MCF 10A (cell line): ENCODE results near the gene NPDC1. TPM values are rescaled to one million over a fixed set of nuclear protein-coding genes. Genes with fewer than 3 reads are reported as not detected.

Experiments used
- BruUV-seq: library from RNA; stranded (reverse); fragments of 400-500 nt; replicated peaks from 2 replicates; lab custom pipeline; 2021; lab: Mats Ljungman, UMichigan
- CTCF ChIA-PET: fragments of 300-600 bp; sonication (Branson Sonifier 250); formaldehyde crosslinking; extraction: SDS; loops from one replicate; lab custom pipeline; 2021; ENCODE audit warnings: antibody characterized with exemption, inconsistent platforms; lab: Yijun Ruan, JAX
- POLR2A ChIA-PET: fragments of 300-600, 350-650 bp; sonication (Branson Sonifier 250); formaldehyde crosslinking; extraction: SDS; loops from one replicate; lab custom pipeline; 2020; ENCODE audit warnings: antibody characterized with exemption, inconsistent platforms; lab: Yijun Ruan, JAX
- DNase-seq: peaks from one replicate; pipeline ENCODE4 v3.0.0-alpha.2; 2018; ENCODE audit not compliant: unreplicated experiment
- H3K27ac Mint-ChIP-seq: one replicate; pipeline ENCODE4 v1.8.0; 2022; ENCODE audit warnings: mild to moderate bottlenecking, low read depth, mixed read lengths; ENCODE audit not compliant: unreplicated experiment
- H3K27me3 Mint-ChIP-seq: one replicate; pipeline ENCODE4 v1.8.0; 2022; ENCODE audit warnings: mixed read lengths; ENCODE audit not compliant: insufficient read depth, unreplicated experiment
- H3K36me3 Mint-ChIP-seq: one replicate; pipeline ENCODE4 v1.8.0; 2022; ENCODE audit warnings: mild to moderate bottlenecking, moderate library complexity, mixed read lengths; ENCODE audit not compliant: insufficient read depth, unreplicated experiment
- H3K4me1 Mint-ChIP-seq: one replicate; pipeline ENCODE4 v1.8.0; 2022; ENCODE audit warnings: mixed read lengths; ENCODE audit not compliant: insufficient read depth, unreplicated experiment
- H3K4me3 Mint-ChIP-seq: one replicate; pipeline ENCODE4 v1.8.0; 2022; ENCODE audit warnings: mild to moderate bottlenecking, moderate library complexity, mixed read lengths; ENCODE audit not compliant: unreplicated experiment
- H3K9me3 Mint-ChIP-seq: one replicate; pipeline ENCODE4 v1.8.0; 2022; ENCODE audit warnings: mixed read lengths; ENCODE audit not compliant: unreplicated experiment
- intact Hi-C: fragments of 100-400 bp; cut with micrococcal nuclease; formaldehyde crosslinking; loops from 2 replicates; pipeline ENCODE4 v1.14.1; 2022
- total RNA-seq: library from RNA; stranded (reverse); gene quantifications from 2 replicates; pipeline ENCODE4 v1.2.3, GENCODE V29; 2022
- TF ChIP-seq, protein P1 (sequence below): fragments of 200-600 bp; IDR thresholded peaks from one replicate; pipeline ENCODE4 v1.8.0; 2022; ENCODE audit warnings: antibody characterized with exemption, mild to moderate bottlenecking; ENCODE audit not compliant: unreplicated experiment

Gene NPDC1
- total RNA-seq, 1 experiment from 2014 or later = 161 TPM

DNA sequence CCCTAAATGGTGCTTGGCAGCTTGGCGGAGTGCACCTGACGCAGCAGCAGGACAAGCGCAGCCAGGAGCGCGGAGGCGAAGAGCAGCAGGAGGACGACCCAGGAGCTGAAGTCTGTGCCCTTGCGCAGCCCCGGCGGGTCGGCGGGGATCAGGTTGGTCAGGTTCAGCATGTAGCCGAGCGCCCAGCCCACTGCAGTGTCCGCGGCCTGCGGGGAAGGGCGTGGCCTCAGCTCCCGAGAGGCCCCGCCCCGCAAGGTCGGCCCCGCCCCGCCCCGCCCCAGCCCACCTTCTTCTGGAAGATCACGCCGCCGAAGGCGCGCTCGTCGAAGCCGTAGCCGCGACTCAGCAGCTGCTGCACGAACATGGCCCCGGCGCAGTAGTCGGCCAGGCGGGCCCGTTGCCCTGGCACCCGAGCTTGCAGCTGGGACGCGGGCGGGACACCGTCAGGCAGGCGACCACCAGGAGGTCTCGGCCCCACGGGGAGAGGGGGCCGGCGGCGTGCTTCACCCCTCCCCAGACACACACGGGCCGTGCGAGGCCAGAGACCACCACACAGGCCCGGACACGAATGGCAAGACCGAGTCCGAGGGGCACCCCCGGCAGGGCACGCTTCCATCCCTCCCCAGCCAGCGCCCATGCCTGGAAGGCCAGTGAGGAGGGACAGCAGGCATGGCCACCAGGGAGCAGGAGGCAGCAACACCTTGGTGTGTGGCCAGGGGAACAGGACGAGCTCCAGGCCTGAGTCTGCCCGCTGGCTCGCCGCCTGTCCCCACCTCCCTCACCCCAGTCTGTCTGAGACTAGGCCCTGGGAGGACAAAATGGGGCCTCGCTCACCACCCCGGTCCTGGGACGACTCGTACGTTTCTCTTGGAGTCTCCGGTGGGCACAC, 2.9 kb upstream of the NPDC1 start:
- TF ChIP-seq, protein P1, sequence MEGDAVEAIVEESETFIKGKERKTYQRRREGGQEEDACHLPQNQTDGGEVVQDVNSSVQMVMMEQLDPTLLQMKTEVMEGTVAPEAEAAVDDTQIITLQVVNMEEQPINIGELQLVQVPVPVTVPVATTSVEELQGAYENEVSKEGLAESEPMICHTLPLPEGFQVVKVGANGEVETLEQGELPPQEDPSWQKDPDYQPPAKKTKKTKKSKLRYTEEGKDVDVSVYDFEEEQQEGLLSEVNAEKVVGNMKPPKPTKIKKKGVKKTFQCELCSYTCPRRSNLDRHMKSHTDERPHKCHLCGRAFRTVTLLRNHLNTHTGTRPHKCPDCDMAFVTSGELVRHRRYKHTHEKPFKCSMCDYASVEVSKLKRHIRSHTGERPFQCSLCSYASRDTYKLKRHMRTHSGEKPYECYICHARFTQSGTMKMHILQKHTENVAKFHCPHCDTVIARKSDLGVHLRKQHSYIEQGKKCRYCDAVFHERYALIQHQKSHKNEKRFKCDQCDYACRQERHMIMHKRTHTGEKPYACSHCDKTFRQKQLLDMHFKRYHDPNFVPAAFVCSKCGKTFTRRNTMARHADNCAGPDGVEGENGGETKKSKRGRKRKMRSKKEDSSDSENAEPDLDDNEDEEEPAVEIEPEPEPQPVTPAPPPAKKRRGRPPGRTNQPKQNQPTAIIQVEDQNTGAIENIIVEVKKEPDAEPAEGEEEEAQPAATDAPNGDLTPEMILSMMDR = no peak
- DNase-seq = no peak
- BruUV-seq = no TSS peak
- H3K36me3 Mint-ChIP-seq = no peaks in the 10 kb centered on the region
- H3K4me3 Mint-ChIP-seq = no peak overlapping the region
- intact Hi-C loops = loop anchor here (10.0 kb wide), 1 partner anchor 176 kb away; the partner anchor contains the start of genes CYSRT1, RNF208 and RNF224
- ChIA-PET POLR2A (interaction anchor here (0.5 to 0.6 kb wide), 2 partner anchors 21 to 140 kb away, joined by 4 read pairs; partner anchors contain the start of gene SSNA1), CTCF (interaction anchor here (0.6 to 4.5 kb wide), 8 partner anchors 10 to 74 kb away, joined by 3 to 170 read pairs (median 4); partner anchors contain the start of genes ABCA2, MAN1B1 and SAPCD2)
- no peaks in the 10 kb centered on the region for H3K9me3 Mint-ChIP-seq
- H3K27ac Mint-ChIP-seq = no peak overlapping the region
- H3K27me3 Mint-ChIP-seq = no peaks in the 10 kb centered on the region
- no peaks in the 10 kb centered on the region for H3K4me1 Mint-ChIP-seq

DNA sequence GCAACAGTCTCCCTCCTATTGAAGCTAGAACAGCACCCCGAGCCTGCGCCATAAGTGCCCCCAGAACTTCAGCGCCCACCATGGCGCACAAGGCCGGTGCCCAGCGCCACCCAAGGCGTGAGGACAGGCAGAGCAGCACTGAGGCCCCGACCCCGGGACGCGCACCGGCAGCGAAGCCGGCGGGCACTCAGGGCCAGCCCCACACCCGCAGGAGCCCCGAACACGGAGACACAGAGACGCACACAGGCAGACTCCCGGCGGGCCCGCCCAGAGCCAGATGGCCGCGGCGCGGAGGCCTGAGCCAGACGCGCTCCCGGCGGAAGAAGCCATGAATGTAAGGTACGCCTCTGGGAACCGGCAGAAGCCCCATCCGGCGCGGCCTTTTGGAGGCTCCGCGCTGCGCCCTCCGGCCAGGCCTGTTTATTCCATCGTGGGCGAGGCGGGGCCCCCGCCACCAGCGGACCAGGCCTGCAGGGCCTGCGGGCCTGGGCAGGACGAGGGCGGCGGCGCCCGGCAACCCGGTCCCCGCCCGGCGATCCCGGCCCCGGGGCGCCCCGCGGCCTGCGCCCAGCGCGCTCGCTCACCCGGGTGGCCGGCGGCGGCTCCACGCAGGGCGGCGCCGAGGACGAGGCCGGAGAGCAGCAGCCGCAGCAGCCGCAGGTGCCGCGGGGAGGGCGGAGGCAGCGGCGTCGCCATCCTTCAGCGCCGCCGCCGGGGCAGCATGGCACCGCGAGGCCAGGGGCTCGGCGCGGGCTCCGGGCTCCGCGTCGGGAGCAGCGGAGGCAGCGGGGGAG, 486 bp downstream of the NPDC1 start:
- Mint-ChIP-seq H3K4me3 (peak overlapping the region; percentile 74), H3K9me3 (no peaks in the 10 kb centered on the region), H3K4me1 (no peaks in the 10 kb centered on the region), H3K27ac (no peak overlapping the region), H3K27me3 (no peaks in the 10 kb centered on the region), H3K36me3 (peaks cover 6% of the 10 kb centered on the region)
- TF ChIP-seq, protein P1 = no peak
- ChIA-PET CTCF (interaction anchor here (0.5 to 4.5 kb wide), 13 partner anchors 10 to 193 kb away, joined by 3 to 170 read pairs (median 5); partner anchors contain the start of genes ABCA2, C8G, FUT7 and SAPCD2), POLR2A (interaction anchor here (1.1 to 1.7 kb wide), 4 partner anchors 22 to 178 kb away, joined by 3 to 19 read pairs (median 4); partner anchors contain the start of gene MAN1B1)
- intact Hi-C loops = loop anchor here (1.0 to 10.0 kb wide), 2 partner anchors 19 to 179 kb away; partner anchors contain the start of genes CYSRT1, RNF208 and RNF224
- DNase-seq = no peak
- BruUV-seq = no TSS peak

DNA sequence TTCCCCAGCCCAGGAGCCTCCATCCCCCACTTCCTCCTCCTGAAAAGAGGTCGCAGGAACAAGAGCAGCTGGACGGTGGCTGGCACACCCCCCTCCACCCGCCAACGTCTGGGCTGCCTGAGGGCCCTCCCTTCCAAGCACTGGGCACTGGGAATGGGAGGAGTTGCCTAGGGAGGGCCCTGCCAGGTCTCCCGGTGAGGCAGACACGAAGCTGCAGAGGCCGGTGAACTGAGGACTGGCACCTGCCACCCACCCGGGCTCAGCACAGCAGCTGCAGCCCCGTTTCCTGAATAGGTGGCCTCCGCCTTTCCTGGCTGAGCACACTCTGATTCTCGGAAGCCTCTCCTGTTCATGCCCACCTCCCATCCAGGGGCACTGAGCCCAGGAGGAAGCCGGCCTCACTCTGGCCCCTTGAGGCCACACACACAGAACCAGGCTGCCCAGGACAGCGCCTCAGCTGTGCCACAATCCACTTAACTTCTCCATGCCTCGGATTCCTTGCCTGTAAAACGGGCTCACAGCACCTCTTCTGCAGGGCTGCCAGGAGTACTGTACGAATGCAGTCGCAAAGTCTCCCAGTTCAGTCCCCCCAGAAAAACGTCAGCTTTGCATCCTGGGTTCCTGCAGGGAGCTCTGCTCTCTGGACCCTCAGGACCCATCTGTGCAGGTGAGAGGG, 1.3 kb downstream of the NPDC1 start:
- ChIA-PET CTCF (interaction anchor here (0.6 to 2.4 kb wide), 12 partner anchors 9 to 193 kb away, joined by 3 to 12 read pairs (median 4); partner anchors contain the start of genes ABCA2 and FUT7), POLR2A (interaction anchor here (0.6 to 1.1 kb wide), 5 partner anchors 9 to 196 kb away, joined by 3 to 4 read pairs (median 3); no protein-coding TSS in a partner anchor)
- Mint-ChIP-seq H3K36me3 (peaks cover 6% of the 10 kb centered on the region), H3K4me3 (peak overlapping the region; percentile 74), H3K9me3 (no peaks in the 10 kb centered on the region), H3K27ac (no peak overlapping the region), H3K27me3 (no peaks in the 10 kb centered on the region), H3K4me1 (no peaks in the 10 kb centered on the region)
- intact Hi-C loops = loop anchor here (10.0 kb wide), 1 partner anchor 180 kb away; the partner anchor contains the start of genes CYSRT1, RNF208 and RNF224
- TF ChIP-seq, protein P1 = no peak
- BruUV-seq = TSS peak; percentile 37
- DNase-seq = no peak
